Measurements from ENCODE around the gene PTBP1. TPM values are rescaled to one million over a fixed set of nuclear protein-coding genes. Genes with fewer than 3 reads are reported as not detected.
A peak's percentile ranks its signal among the peaks of the same experiment; 100 is the strongest.

PTBP1 gene
- total RNA-seq, 1 experiment from 2014 or later, result 712 TPM

DNA sequence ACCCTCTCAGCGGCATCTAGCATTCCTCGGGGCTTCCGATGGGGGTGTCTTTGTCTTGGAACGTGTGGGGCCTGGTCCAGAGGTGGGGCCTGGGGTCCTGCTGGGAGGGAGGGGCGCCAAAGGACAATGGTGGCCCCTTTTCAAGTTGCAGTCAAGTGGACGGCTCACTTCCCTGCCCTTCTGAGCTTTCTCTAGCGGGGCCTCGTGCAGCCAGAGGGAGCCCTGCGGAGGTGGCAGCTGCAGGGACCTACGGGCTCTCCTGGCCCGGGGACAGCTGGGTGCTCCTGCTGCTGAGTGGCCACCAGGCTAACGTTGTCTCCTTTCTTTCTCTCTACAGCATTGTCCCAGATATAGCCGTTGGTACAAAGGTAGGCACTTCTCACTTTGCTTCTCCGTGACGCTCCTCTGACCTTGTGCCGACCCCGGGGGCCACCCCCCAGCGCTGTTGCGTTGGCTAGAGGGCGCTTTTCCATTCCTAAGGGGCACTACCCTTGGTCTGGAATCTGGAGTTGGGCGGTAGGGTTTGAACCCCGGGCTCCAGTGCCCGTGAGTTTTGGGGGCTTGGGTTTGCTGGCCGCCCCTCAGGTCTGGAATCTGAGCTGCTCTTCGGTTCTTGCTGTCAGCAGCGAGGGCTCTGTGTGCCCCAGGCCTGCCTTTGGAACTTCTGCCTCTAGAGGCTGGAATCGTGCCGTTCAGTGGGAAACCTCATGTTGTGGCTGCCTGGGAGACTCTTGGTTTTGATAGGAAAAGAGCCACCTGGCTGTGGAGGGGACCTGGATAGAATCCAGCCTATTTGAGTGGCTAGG lies 2.0 kb downstream of the PTBP1 start:
- Histone ChIP-seq H3T11ph (ENCODE audit: low read length) (no peak overlapping the region), H3K4ac (ENCODE audit: low read depth, low read length) (no peak overlapping the region), H3K4me1 (ENCODE audit: insufficient read depth, low read length) (no peaks in the 10 kb centered on the region; the same call in 1 of the 2 replicates), H3K23me2 (ENCODE audit: insufficient read length, low read depth, low read length, poor library complexity, severe bottlenecking) (peaks cover 9% of the 10 kb centered on the region), H3K27ac (ENCODE audit: insufficient read length, low read depth, low read length) (no peak overlapping the region), H3K14ac (ENCODE audit: insufficient read depth, low read length) (peak overlapping the region; percentile 77; the same call in 1 of the 2 replicates), H3K18ac (ENCODE audit: insufficient read length, low read depth, low read length) (peak overlapping the region; percentile 31), H2AFZ (ENCODE audit: low read length) (no peak overlapping the region), H2BK20ac (ENCODE audit: low read depth, low read length, poor library complexity, severe bottlenecking) (no peak overlapping the region), H2BK120ac (ENCODE audit: low read depth, low read length, poor library complexity, severe bottlenecking) (no peak overlapping the region), H4K91ac (ENCODE audit: insufficient read length, low read depth, low read length) (no peak overlapping the region), H2BK5ac (ENCODE audit: insufficient read length, low read length) (no peak overlapping the region), H3K27me3 (ENCODE audit: insufficient read depth, low read length) (no peaks in the 10 kb centered on the region), H3K23ac (ENCODE audit: insufficient read length, low read depth, low read length) (no peak overlapping the region), H3K9me3 (ENCODE audit: control insufficient read depth, low read depth, low read length) (no peaks in the 10 kb centered on the region), H2BK12ac (ENCODE audit: insufficient read length, low read depth, low read length) (no peak overlapping the region), H3K4me2 (ENCODE audit: insufficient read depth, insufficient read length, low read length) (peak overlapping the region; percentile 89), H2BK15ac (ENCODE audit: low read depth, low read length) (no peak overlapping the region), H4K8ac (replicated peaks; ENCODE audit: insufficient read length, low read depth, low read length) (no peak overlapping the region), H3K9ac (ENCODE audit: extremely low read depth, insufficient read length, low read length) (peak overlapping the region; percentile 95), H4K20me1 (ENCODE audit: control insufficient read depth, insufficient read depth, insufficient read length) (peaks cover 4% of the 10 kb centered on the region), H3K79me1 (ENCODE audit: insufficient read depth, low read depth, low read length, poor library complexity, severe bottlenecking) (peaks cover 8% of the 10 kb centered on the region), H4K5ac (ENCODE audit: insufficient read length, low read depth, low read length) (no peak overlapping the region), H3K79me2 (ENCODE audit: insufficient read depth, low read length) (peaks cover 58% of the 10 kb centered on the region), H2AK5ac (ENCODE audit: insufficient read length, low read length) (no peak overlapping the region), H3K56ac (ENCODE audit: insufficient read length, low read depth, low read length) (no peak overlapping the region)
- no CpG with 5 or more reads among the region's 28 CpGs for WGBS (ENCODE audit: extremely low coverage, insufficient read length, low lambda C conversion rate)
- Mint-ChIP-seq H3K27me3 (ENCODE audit: low read depth) (no peaks in the 10 kb centered on the region), H3K9me3 (no peaks in the 10 kb centered on the region; a peak in 1 of 5 replicates), H3K36me3 (ENCODE audit: insufficient read depth in 1 of 3, low read depth in 3 of 3) (peaks cover 41 to 55% (median 55%) of the 10 kb centered on the region in 3 experiments; a peak in 6 of 7 replicates), H3K4me3 (peak overlapping the region; percentile 91 to 93), H3K4me1 (peaks cover 25 to 39% of the 10 kb centered on the region in 2 experiments), H3K27ac (peak overlapping the region; percentile 94)
- peak; percentile 54 for DNase-seq
- TF ChIP-seq, protein P1, sequence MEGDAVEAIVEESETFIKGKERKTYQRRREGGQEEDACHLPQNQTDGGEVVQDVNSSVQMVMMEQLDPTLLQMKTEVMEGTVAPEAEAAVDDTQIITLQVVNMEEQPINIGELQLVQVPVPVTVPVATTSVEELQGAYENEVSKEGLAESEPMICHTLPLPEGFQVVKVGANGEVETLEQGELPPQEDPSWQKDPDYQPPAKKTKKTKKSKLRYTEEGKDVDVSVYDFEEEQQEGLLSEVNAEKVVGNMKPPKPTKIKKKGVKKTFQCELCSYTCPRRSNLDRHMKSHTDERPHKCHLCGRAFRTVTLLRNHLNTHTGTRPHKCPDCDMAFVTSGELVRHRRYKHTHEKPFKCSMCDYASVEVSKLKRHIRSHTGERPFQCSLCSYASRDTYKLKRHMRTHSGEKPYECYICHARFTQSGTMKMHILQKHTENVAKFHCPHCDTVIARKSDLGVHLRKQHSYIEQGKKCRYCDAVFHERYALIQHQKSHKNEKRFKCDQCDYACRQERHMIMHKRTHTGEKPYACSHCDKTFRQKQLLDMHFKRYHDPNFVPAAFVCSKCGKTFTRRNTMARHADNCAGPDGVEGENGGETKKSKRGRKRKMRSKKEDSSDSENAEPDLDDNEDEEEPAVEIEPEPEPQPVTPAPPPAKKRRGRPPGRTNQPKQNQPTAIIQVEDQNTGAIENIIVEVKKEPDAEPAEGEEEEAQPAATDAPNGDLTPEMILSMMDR (conservative IDR thresholded peaks at IDR 0.05), result peak; percentile 25; the same call in 1 of the 3 replicates

Data from H9 (cell line).